Measurements from ENCODE around the gene GRPEL2. TPM values are rescaled to one million over a fixed set of nuclear protein-coding genes. Genes with fewer than 3 reads are reported as not detected.

GRPEL2 gene
- total RNA-seq, 1 donor from 2014 or later, result 51.1 TPM

DNA sequence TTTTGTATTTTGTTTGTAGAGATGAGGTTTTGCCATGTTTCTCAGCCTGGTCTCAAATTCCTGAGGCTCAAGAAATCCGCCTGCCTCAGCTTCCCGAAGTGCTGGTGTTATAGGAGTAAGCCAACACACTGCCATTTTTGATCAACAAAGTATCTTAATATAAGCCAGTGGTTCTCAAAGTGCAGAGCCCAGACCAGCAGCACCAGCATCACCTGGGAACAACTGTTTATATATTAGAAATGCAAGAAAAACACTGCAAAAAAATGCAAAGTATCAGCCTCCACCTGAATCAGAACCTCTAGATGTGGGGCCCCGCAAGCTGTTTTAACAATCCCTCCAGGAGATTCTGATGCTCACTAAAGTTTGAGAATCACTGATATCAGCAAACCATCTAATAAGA is 27.6 kb downstream of the GRPEL2 start:
- peaks cover 4% of the 10 kb centered on the region for H3K4me1 Mint-ChIP-seq (ENCODE audit: unreplicated experiment)
- TF ChIP-seq, protein P1, sequence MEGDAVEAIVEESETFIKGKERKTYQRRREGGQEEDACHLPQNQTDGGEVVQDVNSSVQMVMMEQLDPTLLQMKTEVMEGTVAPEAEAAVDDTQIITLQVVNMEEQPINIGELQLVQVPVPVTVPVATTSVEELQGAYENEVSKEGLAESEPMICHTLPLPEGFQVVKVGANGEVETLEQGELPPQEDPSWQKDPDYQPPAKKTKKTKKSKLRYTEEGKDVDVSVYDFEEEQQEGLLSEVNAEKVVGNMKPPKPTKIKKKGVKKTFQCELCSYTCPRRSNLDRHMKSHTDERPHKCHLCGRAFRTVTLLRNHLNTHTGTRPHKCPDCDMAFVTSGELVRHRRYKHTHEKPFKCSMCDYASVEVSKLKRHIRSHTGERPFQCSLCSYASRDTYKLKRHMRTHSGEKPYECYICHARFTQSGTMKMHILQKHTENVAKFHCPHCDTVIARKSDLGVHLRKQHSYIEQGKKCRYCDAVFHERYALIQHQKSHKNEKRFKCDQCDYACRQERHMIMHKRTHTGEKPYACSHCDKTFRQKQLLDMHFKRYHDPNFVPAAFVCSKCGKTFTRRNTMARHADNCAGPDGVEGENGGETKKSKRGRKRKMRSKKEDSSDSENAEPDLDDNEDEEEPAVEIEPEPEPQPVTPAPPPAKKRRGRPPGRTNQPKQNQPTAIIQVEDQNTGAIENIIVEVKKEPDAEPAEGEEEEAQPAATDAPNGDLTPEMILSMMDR (IDR thresholded peaks at IDR 0.05; ENCODE audit: unreplicated experiment), result no peak
- peaks cover 5% of the 10 kb centered on the region for H3K27me3 Mint-ChIP-seq (ENCODE audit: unreplicated experiment)
- no peak overlapping the region for H3K27ac Mint-ChIP-seq (ENCODE audit: unreplicated experiment)
- DNase-seq (ENCODE audit: low spot score), result no peak
- peaks cover 6% of the 10 kb centered on the region for H3K36me3 Mint-ChIP-seq (ENCODE audit: low read depth, unreplicated experiment)
- no peak overlapping the region for H3K4me3 Mint-ChIP-seq (ENCODE audit: unreplicated experiment)
- H3K9me3 Mint-ChIP-seq (ENCODE audit: unreplicated experiment), result no peaks in the 10 kb centered on the region

DNA sequence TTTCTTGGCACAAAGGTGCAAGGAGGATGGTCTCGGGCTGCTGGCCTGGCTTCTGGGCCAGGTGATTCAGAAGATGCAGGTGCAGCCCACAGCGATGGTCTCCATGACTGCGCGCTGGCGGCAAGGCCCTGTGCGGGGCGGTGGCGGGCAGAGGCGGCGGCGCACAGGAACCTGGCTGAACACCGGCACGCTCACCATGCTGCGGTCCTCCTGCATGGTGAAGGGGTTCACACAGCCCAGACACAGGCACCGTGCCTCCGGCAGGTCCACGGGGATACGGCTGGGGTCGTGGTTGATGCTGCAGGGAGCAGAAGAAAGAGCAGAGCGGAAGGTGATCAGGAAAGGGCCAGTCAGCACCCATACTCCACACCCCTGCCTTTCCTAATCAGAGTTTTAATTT is 29.0 kb downstream of the GRPEL2 start:
- peaks cover 6% of the 10 kb centered on the region for H3K36me3 Mint-ChIP-seq (ENCODE audit: low read depth, unreplicated experiment)
- TF ChIP-seq, protein P1 (IDR thresholded peaks at IDR 0.05; ENCODE audit: unreplicated experiment), result no peak
- peaks cover 4% of the 10 kb centered on the region for H3K4me1 Mint-ChIP-seq (ENCODE audit: unreplicated experiment)
- H3K9me3 Mint-ChIP-seq (ENCODE audit: unreplicated experiment), result no peaks in the 10 kb centered on the region
- H3K27ac Mint-ChIP-seq (ENCODE audit: unreplicated experiment), result no peak overlapping the region
- DNase-seq (ENCODE audit: low spot score), result no peak
- no peak overlapping the region for H3K4me3 Mint-ChIP-seq (ENCODE audit: unreplicated experiment)
- H3K27me3 Mint-ChIP-seq (ENCODE audit: unreplicated experiment), result peaks cover 8% of the 10 kb centered on the region

DNA sequence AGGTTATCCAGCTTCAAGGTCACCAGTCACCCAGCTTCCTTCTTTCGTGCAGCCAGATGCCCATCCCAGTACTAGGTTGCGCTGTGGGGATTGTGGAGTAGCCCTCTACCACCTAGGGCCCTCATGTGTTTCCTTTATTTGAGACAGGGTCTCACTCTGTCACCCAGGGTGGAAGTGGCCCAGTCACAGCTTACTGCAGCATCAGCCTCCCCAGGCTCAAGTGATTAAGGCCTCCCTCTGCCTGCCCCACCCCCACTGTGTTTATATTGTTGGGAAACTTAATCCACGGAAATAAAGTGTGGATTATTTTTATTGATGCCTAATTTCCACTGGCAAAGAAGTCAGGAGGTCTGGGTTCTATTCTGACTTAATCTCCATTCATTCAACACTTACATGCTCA is 29.5 kb downstream of the GRPEL2 start:
- H3K27ac Mint-ChIP-seq (ENCODE audit: unreplicated experiment), result no peak overlapping the region
- peaks cover 6% of the 10 kb centered on the region for H3K36me3 Mint-ChIP-seq (ENCODE audit: low read depth, unreplicated experiment)
- no peaks in the 10 kb centered on the region for H3K9me3 Mint-ChIP-seq (ENCODE audit: unreplicated experiment)
- H3K4me1 Mint-ChIP-seq (ENCODE audit: unreplicated experiment), result peaks cover 4% of the 10 kb centered on the region
- no peak for DNase-seq (ENCODE audit: low spot score)
- no peak overlapping the region for H3K4me3 Mint-ChIP-seq (ENCODE audit: unreplicated experiment)
- TF ChIP-seq, protein P1 (IDR thresholded peaks at IDR 0.05; ENCODE audit: unreplicated experiment), result no peak
- peaks cover 8% of the 10 kb centered on the region for H3K27me3 Mint-ChIP-seq (ENCODE audit: unreplicated experiment)

DNA sequence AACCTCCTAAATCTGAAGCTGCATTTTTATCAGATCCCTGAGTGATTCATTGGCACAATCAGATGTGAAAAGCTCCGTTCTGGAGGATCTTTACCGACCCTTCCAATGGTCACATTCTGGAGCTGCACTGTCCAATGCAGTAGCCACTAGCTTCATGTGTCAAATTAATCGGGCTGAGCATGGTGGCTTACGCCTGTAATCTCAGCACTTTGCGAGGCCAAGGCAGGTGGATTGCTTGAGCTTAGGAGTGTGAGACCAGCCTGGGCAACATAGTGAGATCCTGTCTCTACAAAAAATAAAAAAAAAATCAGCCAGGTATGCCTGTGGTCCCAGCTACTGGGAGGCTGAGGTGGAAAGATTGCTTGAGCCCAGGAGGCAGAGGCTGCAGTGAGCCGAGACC is 30.1 kb downstream of the GRPEL2 start:
- H3K4me1 Mint-ChIP-seq (ENCODE audit: unreplicated experiment), result peaks cover 4% of the 10 kb centered on the region
- no peaks in the 10 kb centered on the region for H3K9me3 Mint-ChIP-seq (ENCODE audit: unreplicated experiment)
- no peak for DNase-seq (ENCODE audit: low spot score)
- TF ChIP-seq, protein P1 (IDR thresholded peaks at IDR 0.05; ENCODE audit: unreplicated experiment), result no peak
- H3K36me3 Mint-ChIP-seq (ENCODE audit: low read depth, unreplicated experiment), result peaks cover 6% of the 10 kb centered on the region
- peaks cover 8% of the 10 kb centered on the region for H3K27me3 Mint-ChIP-seq (ENCODE audit: unreplicated experiment)
- no peak overlapping the region for H3K27ac Mint-ChIP-seq (ENCODE audit: unreplicated experiment)
- H3K4me3 Mint-ChIP-seq (ENCODE audit: unreplicated experiment), result no peak overlapping the region

DNA sequence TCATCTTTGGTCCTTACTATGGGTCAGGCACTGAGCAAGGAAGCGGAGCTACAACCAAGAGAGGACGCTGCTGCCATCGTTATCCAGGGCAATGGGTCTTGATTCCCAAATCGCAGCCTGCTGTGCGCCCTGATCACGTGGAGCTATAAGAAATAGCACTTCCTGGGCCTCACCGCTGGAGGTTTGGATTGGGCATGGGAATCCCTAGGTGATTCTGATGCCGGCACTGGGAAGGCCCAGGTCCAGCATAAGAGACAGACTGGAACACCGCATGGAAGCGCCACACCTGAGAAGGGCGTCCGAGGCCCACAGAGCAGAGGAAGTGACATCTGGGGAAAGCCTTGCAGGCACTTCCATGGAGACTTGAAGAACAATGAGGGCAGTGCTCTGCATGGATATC is 30.8 kb downstream of the GRPEL2 start:
- TF ChIP-seq, protein P1 (IDR thresholded peaks at IDR 0.05; ENCODE audit: unreplicated experiment), result no peak
- H3K4me3 Mint-ChIP-seq (ENCODE audit: unreplicated experiment), result no peak overlapping the region
- DNase-seq (ENCODE audit: low spot score), result no peak
- H3K4me1 Mint-ChIP-seq (ENCODE audit: unreplicated experiment), result peaks cover 4% of the 10 kb centered on the region
- peaks cover 6% of the 10 kb centered on the region for H3K36me3 Mint-ChIP-seq (ENCODE audit: low read depth, unreplicated experiment)
- H3K9me3 Mint-ChIP-seq (ENCODE audit: unreplicated experiment), result no peaks in the 10 kb centered on the region
- H3K27me3 Mint-ChIP-seq (ENCODE audit: unreplicated experiment), result peaks cover 8% of the 10 kb centered on the region
- H3K27ac Mint-ChIP-seq (ENCODE audit: unreplicated experiment), result no peak overlapping the region

Measured in endothelial cell (in vitro differentiated cells).